ENCODE data around the gene TPRN.

GRCh38 chr9:137190315-137190856 lies 10.2 kb downstream of the TPRN start:
- TF ChIP-seq CTCF (IDR thresholded peaks at IDR 0.05): peak; percentile 42
- no peak for TF ChIP-seq ZFX (IDR thresholded peaks at IDR 0.05; ENCODE audit: borderline replicate concordance)

Measured in 22Rv1 (cell line).